CD4-positive, alpha-beta memory T cell (primary cell): Measurements from ENCODE around the gene WDR49. TPM values are rescaled to one million over a fixed set of nuclear protein-coding genes. Genes with fewer than 3 reads are reported as not detected.

Experiments
- CTCF ChIA-PET: fragments of 350-600 bp; sonication (Branson Sonifier 250); formaldehyde crosslinking; loops from one replicate; lab custom pipeline; 2021; ENCODE audit warnings: inconsistent platforms; ENCODE audit not compliant: partially characterized antibody; lab: Charles Lee
- POLR2A ChIA-PET: fragments of 350-600 bp; sonication (Branson Sonifier 250); formaldehyde crosslinking; loops from one replicate; lab custom pipeline; 2021; ENCODE audit not compliant: partially characterized antibody; lab: Charles Lee
- DNase-seq, 5 donors: peaks; one replicate each; pipeline versions ENCODE4 v3.0.0 to v3.0.0-alpha.2; 2020 to 2022; ENCODE audit warnings: mixed read lengths in 1 of 5
- H3K27ac ChIP-seq: one replicate; pipeline ENCODE4 v1.7.0; 2013; ENCODE audit warnings: low read depth, low read length
- H3K27me3 ChIP-seq: 2 replicates; pipeline ENCODE4 v1.7.0; 2013; ENCODE audit warnings: mild to moderate bottlenecking, low read length, moderate library complexity; ENCODE audit not compliant: insufficient read depth
- H3K36me3 ChIP-seq: 2 replicates; pipeline ENCODE4 v1.7.0; 2013; ENCODE audit warnings: mild to moderate bottlenecking, low read length, moderate library complexity; ENCODE audit not compliant: insufficient read depth
- H3K4me1 ChIP-seq: 2 replicates; pipeline ENCODE4 v1.7.0; 2013; ENCODE audit warnings: mild to moderate bottlenecking, low read length, moderate library complexity; ENCODE audit not compliant: insufficient read depth
- H3K4me3 ChIP-seq, 2 donors: one replicate each; pipeline ENCODE4 v1.7.0; 2013; ENCODE audit warnings: low read length in 2 of 2, mild to moderate bottlenecking in 1 of 2
- H3K9me3 ChIP-seq, 2 donors: one replicate each; pipeline ENCODE4 v1.7.0; 2013; ENCODE audit warnings: low read length in 2 of 2, control low read depth in 1 of 2; ENCODE audit not compliant: control insufficient read depth in 1 of 2
- H3K27ac Mint-ChIP-seq, 7 donors: one replicate each; pipeline ENCODE4 v1.8.0; 2020 to 2021; ENCODE audit warnings: mixed read lengths in 7 of 7, mild to moderate bottlenecking in 6 of 7, inconsistent platforms in 3 of 7, moderate library complexity in 3 of 7
- H3K27me3 Mint-ChIP-seq, 2 donors: one replicate each; pipeline ENCODE4 v1.8.0; 2020 to 2021; ENCODE audit warnings: mixed read lengths in 2 of 2
- H3K36me3 Mint-ChIP-seq, 2 donors: one replicate each; pipeline ENCODE4 v1.8.0; 2020 to 2021; ENCODE audit warnings: mixed read lengths in 2 of 2, inconsistent platforms in 1 of 2, mild to moderate bottlenecking in 1 of 2
- H3K4me1 Mint-ChIP-seq, 4 donors: one replicate each; pipeline ENCODE4 v1.8.0; 2020 to 2021; ENCODE audit warnings: mixed read lengths in 4 of 4, mild to moderate bottlenecking in 1 of 4
- H3K4me3 Mint-ChIP-seq, 8 donors: one replicate each; pipeline ENCODE4 v1.8.0; 2020 to 2021; ENCODE audit warnings: mixed read lengths in 8 of 8, mild to moderate bottlenecking in 7 of 8, moderate library complexity in 6 of 8, inconsistent platforms in 3 of 8
- H3K9me3 Mint-ChIP-seq, 8 donors: one replicate each; pipeline ENCODE4 v1.8.0; 2020 to 2021; ENCODE audit warnings: mixed read lengths in 8 of 8, mild to moderate bottlenecking in 5 of 8, inconsistent platforms in 3 of 8, moderate library complexity in 1 of 8
- intact Hi-C: fragments of 100-400 bp; cut with micrococcal nuclease; formaldehyde crosslinking; loops from one replicate; pipeline ENCODE4 v1.15.1; 2023
- polyA plus RNA-seq, 2 donors: library from polyadenylated mRNA; unstranded; fragments of 300-500 nt; fragmentation: Illumina TruSeq; gene quantifications; one replicate each; pipeline ENCODE4 v1.2.3, GENCODE V29; 2021
- total RNA-seq, 2 experiments: library from RNA; stranded (reverse); gene quantifications; one replicate each; pipeline ENCODE4 v1.2.3, GENCODE V29; 2021

The WDR49 gene
- total and polyA plus RNA-seq, 4 experiments from 2014 or later: 0.53 TPM; not detected in 3

- ChIA-PET POLR2A (no interaction called here), CTCF (no interaction called here)
- no peak overlapping the region for H3K27ac Mint-ChIP-seq
Measured at GRCh38 chr3:167437428-167438139, 216.2 kb downstream of the WDR49 start.

More at GRCh38 chr3:167437428-167438139, 216.2 kb downstream of the WDR49 start:
- no peaks in the 10 kb centered on the region for H3K9me3 ChIP-seq
- intact Hi-C loops: no loop called here
- H3K36me3 ChIP-seq: no peaks in the 10 kb centered on the region
- no peaks in the 10 kb centered on the region for H3K27me3 Mint-ChIP-seq
- no peak overlapping the region for H3K4me3 ChIP-seq
- H3K4me1 Mint-ChIP-seq: no peaks in the 10 kb centered on the region
- no peak overlapping the region for H3K4me3 Mint-ChIP-seq
- H3K27me3 ChIP-seq: no peaks in the 10 kb centered on the region
- H3K36me3 Mint-ChIP-seq: no peaks in the 10 kb centered on the region
- no peaks in the 10 kb centered on the region for H3K4me1 ChIP-seq
- no peak overlapping the region for H3K27ac ChIP-seq
- DNase-seq: no peak
- peaks cover 0 to 3% (median 0%) of the 10 kb centered on the region in 8 donors for H3K9me3 Mint-ChIP-seq

Other genes with a start within 250 kb of the WDR49 start
- gene SERPINI2, start 179.9 kb downstream of the WDR49 start, total RNA-seq: not detected
- not detected for gene SERPINI2, start 179.9 kb downstream of the WDR49 start, polyA plus RNA-seq
- gene PDCD10, start 81.0 kb upstream of the WDR49 start, total RNA-seq: 10 to 100 TPM; 43.8 to 50.0 TPM
- gene PDCD10, start 81.0 kb upstream of the WDR49 start, polyA plus RNA-seq: 100 to 1,000 TPM; 105 to 133 TPM
- 1 to 10 TPM; 4.3 to 4.9 TPM for gene SERPINI1, start 81.8 kb upstream of the WDR49 start, total RNA-seq
- 10 to 100 TPM; 14.7 to 16.9 TPM for gene SERPINI1, start 81.8 kb upstream of the WDR49 start, polyA plus RNA-seq